NCI-H446 treated with DMSO at 0.1 percent for 48 hours (cell line): ENCODE data around the gene NME3.

Source experiments
- DNase-seq: peaks from one replicate; lab custom pipeline; 2025; lab: John Stamatoyannopoulos, UW

Gene NME3

DNA sequence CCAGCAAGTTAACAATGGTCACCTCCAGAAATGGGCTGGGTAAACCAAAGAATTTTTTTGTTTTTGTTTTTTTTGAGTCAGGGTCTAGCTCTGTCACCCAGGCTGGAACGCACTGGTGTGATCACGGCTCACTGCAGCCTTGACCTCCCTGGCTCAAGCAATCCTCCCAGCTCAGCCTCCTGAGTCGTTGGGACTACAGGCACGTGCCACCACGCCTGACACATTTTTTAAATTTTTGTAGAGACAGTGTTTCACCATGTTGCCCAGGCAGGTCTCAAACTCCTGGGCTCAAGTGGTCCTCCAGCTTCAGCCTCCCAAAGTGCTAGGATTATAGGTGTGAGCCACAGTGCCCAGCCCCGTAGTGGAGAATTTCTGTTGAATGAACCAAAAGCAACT is 9.3 kb upstream of the NME3 start:
- DNase-seq, result no peak

DNA sequence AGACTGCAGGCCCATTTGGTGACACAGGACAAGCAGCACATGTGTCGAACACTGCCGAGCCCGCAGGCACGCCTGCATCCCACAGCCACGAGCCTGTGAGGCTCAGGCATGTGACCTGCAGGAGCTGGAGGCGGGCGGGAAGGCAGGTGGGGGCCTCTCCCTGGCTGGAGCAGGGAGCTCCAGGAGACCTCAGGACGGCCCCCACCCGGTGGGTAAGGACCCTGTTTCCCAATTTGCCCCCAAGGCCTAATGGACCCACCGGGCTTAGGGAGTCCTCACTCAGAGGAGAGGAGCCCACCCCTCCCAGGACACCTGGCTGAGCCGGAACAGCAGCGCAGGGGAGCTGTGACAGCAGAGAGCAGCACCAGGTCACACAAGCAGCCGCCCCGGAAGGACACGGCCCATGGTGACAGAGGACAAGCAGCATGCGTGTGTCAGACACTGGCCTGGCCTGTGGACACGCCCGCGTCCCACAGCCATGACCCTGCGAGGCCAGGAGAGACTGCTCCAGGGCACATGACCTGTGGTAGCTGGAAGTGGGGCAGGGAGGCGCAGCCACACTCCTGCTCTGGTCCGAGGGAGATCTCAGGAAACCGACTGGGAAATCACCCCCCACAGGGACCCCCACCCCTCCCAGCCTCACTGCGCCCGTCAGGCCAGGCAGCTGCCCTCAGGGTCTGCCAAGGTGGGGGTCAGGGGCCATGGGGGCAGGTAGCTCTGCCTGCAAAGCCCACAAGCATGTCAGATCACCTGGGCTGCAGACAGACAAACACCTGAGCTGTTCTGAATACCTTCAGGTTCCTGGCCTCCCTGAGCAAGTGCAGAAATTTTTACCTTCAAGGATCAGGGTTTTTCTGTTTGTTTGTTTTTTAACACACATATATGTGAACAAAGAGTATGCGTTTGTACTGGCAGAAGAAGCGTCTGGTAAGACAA is 8.7 kb upstream of the NME3 start:
- no peak for DNase-seq

DNA sequence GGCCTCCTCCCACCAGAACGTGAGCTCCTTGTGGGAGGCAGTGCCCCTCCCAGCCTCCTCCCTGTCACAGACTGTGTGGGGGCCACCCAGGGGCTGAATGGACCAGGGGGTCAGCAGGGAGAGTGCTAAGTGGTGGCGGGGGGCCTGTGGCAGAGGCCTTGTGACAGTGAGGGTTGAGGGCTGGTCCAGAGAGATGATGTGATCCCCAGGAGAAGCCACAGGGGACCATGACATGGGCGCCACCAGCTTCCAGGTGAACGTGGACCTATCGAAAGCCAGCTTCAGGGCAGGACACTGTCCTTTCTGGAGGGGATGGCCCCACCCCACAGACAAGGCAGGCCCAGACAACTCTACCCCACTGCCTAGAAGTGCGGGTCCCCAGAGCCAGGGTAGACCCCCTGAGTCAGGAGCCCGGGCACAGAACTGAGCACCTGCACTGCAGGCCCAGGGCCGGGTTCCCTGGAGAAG is 7.9 kb upstream of the NME3 start:
- DNase-seq, result no peak

DNA sequence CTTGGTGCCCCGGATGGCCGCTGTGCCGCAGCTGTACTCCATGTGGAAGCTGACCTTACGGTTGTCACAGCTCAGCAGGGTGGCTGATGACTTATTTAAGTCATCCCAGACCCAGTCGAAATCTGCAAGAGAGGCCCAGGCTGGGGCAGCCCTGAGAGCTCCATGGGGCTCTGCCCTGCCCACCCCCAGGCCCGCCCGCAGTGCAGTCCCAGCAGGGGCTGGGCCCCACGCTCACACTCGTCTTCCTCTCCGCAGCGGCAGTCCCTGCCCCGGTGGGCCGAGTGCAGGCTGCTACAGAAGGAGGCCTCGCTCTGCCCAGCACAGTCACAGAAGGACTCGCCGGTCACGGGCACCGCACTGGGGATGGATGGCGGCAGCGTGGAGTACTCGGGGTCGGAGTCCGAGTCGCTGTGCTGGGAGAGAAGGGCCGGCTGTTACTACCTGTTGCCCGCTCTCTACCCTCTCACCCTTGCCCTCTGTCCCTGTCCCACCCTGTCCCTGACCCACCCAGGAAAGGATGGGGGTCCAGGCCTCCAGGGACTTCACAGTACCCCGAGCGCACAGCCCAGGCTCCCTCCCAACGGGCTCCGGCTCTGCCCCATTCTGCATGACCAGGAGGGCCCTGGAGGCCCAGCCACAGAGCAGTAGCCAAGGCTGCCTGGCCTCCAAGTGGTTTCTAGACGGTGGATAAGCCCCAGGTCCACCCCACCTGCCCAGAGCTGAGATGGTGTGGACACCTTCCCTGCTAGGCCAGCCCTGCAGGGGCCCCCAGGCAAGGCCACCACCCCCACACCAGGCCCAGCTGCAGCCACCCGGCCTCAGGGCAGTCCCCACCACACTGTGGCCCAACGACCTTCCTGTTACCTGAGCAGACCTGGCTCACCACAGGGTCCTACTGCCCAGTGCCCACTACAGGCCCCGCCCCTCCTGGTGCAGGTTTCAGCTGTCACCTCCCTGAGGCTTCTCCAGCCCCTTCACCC is 7.1 kb upstream of the NME3 start:
- DNase-seq, result no peak

DNA sequence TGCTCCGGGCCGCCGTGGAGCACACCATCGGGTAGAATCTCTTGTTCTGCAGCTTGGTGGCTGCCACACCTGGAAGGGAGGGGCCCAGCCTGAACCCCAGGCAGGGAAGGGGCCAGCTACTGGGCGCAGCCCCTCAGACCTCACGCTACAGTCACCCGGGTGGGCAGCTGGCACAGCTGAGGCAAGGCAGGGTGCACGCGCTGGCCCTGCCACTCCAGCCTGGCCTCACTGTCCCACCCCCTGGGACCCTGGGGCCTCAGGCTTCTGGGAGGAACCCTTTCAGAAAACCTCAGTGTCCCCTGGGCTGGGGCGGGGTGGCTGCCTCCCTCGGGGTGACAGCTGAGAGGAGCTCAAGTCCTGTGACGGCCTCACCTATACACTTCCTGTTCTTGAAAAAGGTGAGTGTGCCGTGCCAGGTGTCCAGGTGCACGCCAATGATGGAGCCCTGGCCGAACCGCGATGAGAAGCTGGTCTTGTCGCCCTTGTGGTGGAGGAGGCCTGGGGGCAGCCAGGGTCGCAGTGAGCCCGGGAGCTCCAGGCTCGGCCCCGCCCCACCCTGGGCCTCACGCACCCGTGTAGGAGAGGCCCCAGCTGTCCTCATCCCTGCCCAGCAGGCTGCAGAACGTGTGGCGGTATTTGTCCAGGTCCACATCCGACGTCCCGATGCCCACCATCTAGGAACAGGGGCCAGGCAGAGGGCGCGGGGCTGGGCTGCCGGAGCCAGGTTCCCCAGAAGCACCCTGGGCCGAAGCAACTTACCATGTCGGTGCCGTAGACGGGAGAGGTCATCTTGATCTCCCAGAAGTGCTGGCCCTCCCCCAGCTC is 6.2 kb upstream of the NME3 start:
- no peak for DNase-seq

DNA sequence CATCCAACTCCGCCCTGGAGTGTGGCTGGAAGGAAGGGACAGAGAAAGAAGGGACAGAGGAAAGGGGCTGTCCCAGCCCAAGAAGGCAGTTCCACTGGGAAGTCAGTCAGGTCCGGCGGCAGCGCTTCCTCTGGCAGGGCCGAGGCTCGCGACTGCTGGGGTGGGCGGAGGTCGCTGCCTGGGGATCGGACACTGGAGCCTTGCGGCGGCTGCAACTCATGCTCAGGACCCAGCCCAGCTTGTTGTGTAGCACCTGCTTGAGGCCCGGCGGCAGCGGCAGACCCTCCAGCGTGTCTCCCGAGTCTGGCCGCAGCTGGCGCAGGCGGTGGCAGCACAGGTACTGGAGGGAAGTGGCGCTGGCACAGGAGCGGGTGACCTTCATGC is 5.6 kb upstream of the NME3 start:
- DNase-seq, result no peak

DNA sequence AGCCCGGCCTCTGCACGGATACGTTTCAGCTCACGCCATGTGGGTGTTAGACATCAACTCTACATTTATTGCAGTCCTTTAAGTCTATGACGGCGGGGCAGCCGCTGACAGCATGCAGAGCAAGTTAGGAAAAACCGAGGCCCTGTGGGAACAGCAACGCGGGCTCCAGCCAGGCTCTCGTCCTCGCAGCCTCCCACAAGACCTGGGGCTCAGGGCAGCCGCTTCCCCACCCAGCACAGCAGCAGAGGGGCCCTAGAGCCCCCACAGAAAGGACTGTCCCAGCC is 5.3 kb upstream of the NME3 start:
- DNase-seq, result no peak

DNA sequence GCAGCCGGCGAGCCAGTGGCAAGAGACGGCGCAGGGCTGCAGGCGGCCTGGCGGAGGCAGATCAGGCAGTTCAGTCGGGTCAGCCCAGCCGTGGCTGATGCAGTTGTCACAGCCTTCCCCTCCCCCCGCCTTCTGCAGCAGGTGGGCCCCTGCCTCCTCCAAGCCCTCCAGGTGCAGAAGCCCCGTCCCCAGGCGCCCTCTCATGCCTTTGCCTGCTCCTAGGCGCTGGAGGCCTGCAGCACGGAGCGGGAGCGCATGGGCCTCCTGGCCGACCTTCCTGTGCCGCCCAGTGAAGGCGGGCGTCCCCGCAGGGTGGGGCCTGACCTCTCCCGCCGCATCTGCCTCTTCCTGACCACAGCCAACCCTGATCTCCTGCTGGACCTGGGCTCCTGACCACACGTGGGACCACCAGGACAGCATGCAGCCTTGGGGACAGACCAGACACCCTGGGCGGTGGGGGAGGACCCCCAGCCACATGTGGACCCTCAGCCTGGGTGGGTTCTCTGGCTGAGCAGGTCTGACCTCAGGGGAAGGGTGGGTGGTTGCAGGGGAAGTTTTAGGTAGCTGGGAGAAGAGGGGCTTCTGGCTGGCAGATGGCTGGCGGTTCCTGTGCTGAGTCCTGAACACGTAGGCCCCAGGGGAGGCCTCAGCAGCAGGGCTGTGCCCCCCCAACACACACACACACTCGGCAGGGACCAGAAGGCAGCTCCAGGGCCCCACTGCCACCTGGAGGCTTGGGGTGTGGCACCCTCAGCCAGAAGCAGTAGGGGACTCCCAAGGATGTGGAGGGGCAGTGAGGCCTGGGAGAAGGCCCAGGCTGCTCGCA is 4.7 kb upstream of the NME3 start:
- DNase-seq, result no peak

DNA sequence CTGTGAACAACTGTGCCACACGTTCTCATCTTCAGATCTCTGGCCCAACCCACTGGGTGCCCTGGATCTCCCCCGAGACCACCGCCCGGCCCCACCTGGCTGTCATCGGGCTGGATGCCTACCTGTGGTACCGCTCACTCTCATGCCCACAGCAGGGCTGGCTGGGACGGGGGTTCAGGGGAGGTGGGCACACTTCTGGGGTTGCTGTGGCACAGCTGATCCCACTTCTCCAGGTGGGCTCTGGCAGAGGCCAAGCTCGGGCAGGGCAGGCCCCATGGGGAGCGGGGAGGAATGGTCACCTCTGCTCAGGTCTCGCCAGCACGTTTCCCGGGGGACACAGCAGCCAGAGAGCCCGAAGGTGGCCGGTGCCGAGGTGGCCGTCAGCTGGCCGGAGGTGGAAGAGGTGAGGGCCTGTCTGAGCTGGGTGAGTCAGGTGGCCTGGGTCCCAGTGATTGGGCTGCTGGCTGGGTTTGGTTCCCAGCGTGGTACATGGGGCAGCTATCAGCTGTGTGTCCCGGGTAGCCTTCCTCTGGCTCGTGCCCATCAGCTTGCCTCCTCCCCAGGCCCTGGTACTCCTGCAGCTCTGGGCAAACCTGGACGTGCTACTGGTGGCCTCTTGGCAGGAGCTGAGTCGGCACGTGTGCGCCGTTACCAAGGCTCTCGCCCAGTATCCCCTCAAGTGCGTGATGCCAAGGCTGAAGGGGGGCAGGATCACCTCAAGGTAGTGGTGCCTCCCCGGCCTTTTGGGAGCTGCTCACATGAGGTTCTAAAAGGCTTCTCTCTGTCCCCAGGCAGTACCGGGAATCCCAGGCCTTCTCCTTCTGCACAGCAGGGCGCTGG is 3.9 kb upstream of the NME3 start:
- DNase-seq, result no peak

DNA sequence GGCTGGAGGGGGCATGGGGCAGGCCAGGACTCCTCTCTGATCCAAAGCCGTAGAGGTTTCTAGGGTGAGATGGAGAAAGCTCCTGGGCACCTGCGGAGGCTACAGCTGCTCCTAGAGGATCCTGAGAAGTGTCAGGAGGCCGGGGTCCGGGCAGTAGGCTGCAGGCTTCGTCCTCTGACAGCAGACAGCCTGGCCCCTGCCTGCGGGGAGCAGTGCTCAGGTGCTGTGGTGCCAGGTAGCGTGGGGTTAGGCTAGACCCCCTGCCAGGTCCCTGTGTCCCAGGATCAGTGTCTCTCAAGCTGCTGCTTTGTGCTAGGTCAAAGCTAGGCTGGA is 3.1 kb upstream of the NME3 start:
- DNase-seq, result no peak

DNA sequence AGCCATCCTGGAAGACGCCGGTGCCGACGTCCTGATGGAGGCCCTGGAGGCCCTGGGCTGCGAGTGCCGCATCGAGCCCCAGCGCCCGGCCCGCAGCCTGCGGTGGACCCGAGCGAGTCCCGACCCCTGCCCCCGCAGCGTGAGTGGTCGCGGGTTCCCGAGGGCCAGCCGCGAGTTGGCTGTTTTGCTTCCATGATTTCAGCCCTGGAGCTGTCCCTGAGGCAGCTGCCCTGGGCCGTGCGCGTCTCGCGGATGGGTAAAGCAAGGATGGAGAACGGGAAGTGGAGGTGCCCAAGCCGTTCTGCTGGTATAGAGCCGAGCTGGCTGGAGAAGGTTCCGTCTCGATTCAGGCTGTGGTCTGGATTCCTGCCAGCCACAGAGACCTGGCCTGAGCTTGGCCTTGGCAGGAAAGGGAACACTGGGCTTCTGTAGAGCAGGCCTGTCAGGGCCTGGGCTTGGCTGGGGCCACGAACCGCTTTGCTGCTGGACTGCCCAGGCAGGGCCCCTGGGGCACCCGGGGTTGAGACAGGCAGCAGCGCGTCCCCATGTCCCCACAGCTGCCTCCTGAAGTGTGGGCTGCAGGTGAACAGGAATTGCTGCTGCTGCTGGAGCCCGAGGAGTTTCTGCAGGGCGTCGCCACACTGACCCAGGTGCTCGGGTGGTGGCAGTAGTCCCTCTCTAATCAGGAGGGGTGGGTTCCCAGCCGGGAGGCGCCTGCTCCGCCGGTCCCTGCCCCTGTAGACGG is 2.5 kb upstream of the NME3 start:
- DNase-seq, result no peak

DNA sequence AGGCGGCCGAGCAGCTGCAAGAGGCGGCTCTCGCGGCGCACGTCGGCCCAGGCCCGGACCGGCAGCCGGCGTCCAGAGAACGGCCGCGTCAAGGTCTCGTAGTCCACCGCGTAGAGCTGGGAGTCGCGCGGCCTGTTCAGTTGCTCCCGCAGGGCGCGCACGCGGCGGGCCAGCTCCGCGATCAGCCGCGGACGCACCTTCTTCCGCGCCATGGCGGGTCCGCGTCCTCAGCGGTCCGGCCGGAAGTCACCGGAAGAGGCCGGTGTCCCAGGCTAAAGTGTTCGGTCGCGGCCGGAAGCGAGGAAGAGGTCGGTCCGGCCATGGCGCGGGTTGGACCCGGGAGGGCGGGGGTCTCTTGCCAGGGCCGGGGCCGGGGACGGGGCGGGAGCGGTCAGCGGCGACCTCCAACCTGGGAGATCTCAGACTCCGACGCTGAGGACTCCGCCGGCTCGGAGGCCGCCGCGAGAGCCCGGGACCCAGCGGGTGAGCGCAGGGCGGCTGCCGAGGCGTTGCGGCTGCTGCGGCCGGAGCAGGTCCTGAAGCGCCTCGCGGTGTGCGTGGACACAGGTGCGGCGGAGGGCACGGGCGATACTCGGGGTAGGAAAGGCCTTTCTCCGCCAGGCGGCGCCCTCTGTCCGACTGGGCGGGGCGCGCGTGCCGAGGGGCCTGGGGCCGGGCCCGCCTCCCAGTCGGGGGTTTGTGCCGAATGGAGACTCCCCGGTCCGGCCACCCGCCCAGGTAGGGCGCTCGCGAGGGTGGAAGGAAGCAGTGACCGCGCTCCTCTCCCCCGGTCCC is 1.8 kb upstream of the NME3 start, which contains the start of gene MRPS34:
Gene MRPS34, minus strand, starts transcription at position 227 of the 795 bp plus-strand sequence. Its CDS starts 15 bp downstream, at position 212.
- DNase-seq, result peak; percentile 35

DNA sequence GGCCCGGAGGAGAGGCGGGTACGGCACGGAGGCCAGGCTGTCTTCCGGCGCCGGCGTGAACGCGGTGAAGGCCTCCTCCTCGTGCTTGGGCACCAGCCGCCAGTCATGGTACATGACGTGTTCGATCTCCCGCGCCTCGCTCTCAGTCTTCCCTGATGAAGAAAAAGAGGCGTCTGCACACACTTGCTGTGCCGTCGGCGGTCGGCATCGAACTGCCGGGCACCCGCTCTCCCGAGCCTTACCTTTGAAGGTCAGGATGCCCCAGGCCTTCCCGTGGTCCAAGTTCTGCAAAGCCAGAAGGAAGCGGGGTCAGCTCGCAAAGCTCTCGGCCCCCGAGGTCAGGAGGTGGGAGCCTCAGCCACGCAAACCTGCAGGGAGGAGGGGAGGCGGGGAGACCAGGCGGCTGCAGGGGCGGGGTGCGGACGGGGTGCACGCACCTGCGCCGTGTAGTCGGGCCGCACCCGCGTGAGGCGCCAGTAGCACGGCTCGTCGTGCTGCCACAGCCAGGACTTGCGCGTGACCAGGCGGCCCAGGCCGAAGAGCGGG is 1.1 kb upstream of the NME3 start, which contains the start of gene EME2:
Gene EME2, plus strand, starts transcription at position 449 of the 546 bp plus-strand sequence. CDS start 418 bp downstream, outside the sequence.
- no peak for DNase-seq

DNA sequence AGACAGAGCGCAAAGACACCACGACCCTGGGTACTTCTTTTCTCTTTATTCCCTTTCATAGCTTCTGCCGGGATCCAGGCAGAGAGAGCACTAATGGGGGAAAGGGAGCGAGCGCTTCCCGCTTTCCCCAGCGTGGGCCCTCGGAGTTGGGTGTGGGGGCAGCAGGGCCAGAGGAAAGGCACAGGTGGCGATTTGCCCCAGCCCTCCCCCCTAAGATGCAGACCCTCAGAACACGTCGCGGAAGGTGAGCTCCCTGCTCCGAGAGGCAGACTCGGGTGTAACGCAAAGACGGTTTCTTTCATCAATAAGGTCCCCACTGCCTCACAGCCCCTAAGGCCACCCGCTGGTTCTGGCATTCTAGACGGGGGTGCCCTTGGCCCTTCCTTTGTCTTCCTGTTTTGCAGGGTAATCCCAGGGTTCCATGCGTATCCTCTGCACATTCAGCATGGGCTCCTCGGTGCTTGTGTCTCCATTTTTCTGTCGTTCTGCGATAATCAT is 570 bp upstream of the NME3 start:
- DNase-seq, result no peak

DNA sequence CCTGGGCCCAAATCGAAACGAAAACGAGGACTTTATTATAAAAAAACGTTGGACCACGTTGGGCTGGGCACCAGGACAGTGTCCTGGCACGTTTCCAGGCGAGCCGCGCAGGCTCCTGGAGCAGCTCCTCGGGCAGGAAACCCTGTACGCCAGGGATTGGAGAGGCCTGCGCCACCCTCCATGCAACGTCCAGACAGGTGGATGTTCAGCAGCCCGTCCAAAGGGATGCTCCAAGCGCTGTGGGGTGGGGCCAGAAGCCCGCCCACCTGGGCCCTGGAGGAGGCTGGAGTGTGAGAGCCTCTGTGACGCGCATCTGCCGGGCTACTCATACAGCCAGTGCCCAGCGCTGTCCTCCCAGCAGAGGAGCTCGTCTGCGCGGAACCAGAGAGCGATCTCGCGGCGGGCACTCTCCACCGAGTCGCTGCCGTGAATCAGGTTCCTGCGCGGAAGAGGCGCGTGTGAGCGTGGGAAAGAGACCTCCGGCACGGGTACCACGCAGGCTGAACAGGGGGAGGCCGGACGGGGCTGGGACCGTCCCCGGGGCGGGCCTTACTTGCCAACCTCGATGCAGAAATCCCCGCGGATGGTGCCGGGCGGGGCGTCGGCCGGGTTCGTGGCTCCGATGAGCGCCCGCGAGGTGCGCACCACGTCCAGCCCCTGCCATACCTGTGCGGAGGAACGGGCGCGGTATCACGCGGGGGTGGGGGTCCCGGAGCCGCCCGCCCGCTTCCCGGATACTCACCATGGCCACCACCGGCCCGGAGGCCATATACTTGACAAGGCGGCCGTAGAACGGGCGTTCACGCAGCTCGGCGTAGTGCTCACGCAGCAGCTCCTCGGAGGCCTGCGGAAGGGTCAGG is 785 bp downstream of the NME3 start:
- no peak for DNase-seq

DNA sequence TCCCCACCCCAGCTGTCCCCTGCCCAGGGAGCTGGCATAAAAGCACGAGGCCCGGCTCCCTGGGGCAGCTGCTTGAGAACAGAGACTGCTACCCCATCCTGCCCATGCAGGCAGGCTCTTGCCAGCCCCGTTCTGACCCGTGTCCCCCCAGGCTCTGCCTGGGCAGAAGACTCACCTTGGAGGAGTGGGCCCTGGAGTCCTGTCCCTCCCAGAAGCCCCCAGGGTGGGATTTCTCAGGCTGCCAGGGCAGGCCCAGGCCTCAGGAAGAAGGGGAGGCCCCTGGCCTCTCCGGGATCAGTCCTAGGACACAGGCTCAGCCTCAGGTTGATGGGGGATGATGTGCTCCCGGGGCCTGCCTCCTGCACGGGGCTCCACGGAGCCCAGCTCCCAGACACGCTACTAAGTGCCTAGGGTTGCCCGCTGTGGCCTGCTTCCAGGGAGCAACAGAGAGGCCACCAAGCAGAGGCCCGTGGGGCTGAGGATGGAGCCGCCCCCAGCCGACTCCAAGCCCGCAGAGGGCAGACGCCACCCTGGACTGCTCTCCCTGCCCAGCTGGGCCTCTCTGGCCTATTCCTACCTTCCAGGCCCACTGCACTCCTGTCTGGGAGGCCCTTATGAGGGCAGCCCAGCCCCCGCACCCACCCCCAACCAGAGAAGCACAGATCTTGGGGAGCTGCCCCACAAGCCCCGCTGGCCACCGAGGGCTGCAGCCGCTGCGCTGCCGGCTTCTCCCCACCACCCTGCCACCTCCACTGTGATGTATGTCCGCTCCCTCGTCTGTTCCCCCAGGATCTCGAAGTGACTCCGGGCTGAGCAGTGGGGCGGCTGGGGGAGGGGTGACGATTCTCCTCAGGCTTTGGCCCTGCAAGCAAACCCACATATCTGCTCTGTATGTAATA is 1.7 kb downstream of the NME3 start:
- no peak for DNase-seq
